H9 (cell line): ENCODE measurements around the gene HMGCS1. TPM values are rescaled to one million over a fixed set of nuclear protein-coding genes. Genes with fewer than 3 reads are reported as not detected.

Experiments
- DNase-seq: peaks from one replicate; pipeline ENCODE4 v3.0.0-alpha.2; 2017
- H2AFZ ChIP-seq: one replicate; pipeline ENCODE4 v1.6.1; 2013; ENCODE audit warnings: mild to moderate bottlenecking, low read length, control low read depth, moderate library complexity
- H2AK5ac ChIP-seq: 2 replicates; pipeline ENCODE4 v1.6.1; 2013; ENCODE audit warnings: low read length, control low read depth, mixed read lengths; ENCODE audit not compliant: insufficient read length
- H2BK120ac ChIP-seq: one replicate; pipeline ENCODE4 v1.6.1; 2013; ENCODE audit warnings: low read depth, mild to moderate bottlenecking, low read length, control low read depth, inconsistent platforms; ENCODE audit not compliant: poor library complexity, severe bottlenecking
- H2BK12ac ChIP-seq: 2 replicates; pipeline ENCODE4 v1.6.1; 2013; ENCODE audit warnings: low read length, control low read depth, mixed read lengths, low read depth; ENCODE audit not compliant: insufficient read length
- H2BK15ac ChIP-seq: 2 replicates; pipeline ENCODE4 v1.6.1; 2013; ENCODE audit warnings: low read depth, low read length, control low read depth
- H2BK20ac ChIP-seq: one replicate; pipeline ENCODE4 v1.6.1; 2013; ENCODE audit warnings: low read depth, mild to moderate bottlenecking, low read length, control low read depth, inconsistent platforms; ENCODE audit not compliant: poor library complexity, severe bottlenecking
- H2BK5ac ChIP-seq: 2 replicates; pipeline ENCODE4 v1.6.1; 2013; ENCODE audit warnings: low read length, control low read depth, mixed read lengths; ENCODE audit not compliant: insufficient read length
- H3K14ac ChIP-seq: 2 replicates; pipeline ENCODE4 v1.6.1; 2013; ENCODE audit warnings: low read length, control low read depth; ENCODE audit not compliant: insufficient read depth
- H3K18ac ChIP-seq: 2 replicates; pipeline ENCODE4 v1.6.1; 2013; ENCODE audit warnings: low read depth, mild to moderate bottlenecking, mixed read lengths, low read length, control low read depth; ENCODE audit not compliant: insufficient read length
- H3K23ac ChIP-seq: 2 replicates; pipeline ENCODE4 v1.6.1; 2013; ENCODE audit warnings: low read length, control low read depth, mixed read lengths, low read depth; ENCODE audit not compliant: insufficient read length
- H3K23me2 ChIP-seq: 2 replicates; pipeline ENCODE4 v1.6.1; 2013; ENCODE audit warnings: low read depth, mild to moderate bottlenecking, mixed read lengths, low read length, control low read depth; ENCODE audit not compliant: insufficient read length, poor library complexity, severe bottlenecking
- H3K27ac ChIP-seq: 2 replicates; pipeline ENCODE4 v1.5.1; 2013; ENCODE audit warnings: low read length, control low read depth, mixed read lengths, low read depth; ENCODE audit not compliant: insufficient read length
- H3K27me3 ChIP-seq: 2 replicates; pipeline ENCODE4 v1.6.1; 2013; ENCODE audit warnings: low read length, control low read depth, inconsistent platforms; ENCODE audit not compliant: insufficient read depth
- H3K4ac ChIP-seq: 2 replicates; pipeline ENCODE4 v1.6.1; 2013; ENCODE audit warnings: low read depth, mild to moderate bottlenecking, control low read depth, inconsistent platforms, low read length, moderate library complexity
- H3K4me1 ChIP-seq: 2 replicates; pipeline ENCODE4 v1.6.1; 2013; ENCODE audit warnings: low read length, control low read depth, inconsistent platforms; ENCODE audit not compliant: insufficient read depth
- H3K4me2 ChIP-seq: 2 replicates; pipeline ENCODE4 v1.6.1; 2013; ENCODE audit warnings: low read length, control low read depth, mixed read lengths; ENCODE audit not compliant: insufficient read length, insufficient read depth
- H3K56ac ChIP-seq: 2 replicates; pipeline ENCODE4 v1.6.1; 2013; ENCODE audit warnings: low read depth, mild to moderate bottlenecking, mixed read lengths, low read length, control low read depth; ENCODE audit not compliant: insufficient read length
- H3K79me1 ChIP-seq: 2 replicates; pipeline ENCODE4 v1.6.1; 2013; ENCODE audit warnings: low read depth, mild to moderate bottlenecking, moderate library complexity, low read length, control low read depth, inconsistent platforms; ENCODE audit not compliant: insufficient read depth, poor library complexity, severe bottlenecking
- H3K79me2 ChIP-seq: 2 replicates; pipeline ENCODE4 v1.6.1; 2013; ENCODE audit warnings: low read length, control low read depth, inconsistent platforms; ENCODE audit not compliant: insufficient read depth
- H3K9ac ChIP-seq: 2 replicates; pipeline ENCODE4 v1.6.1; 2013; ENCODE audit warnings: low read length, control low read depth, mixed read lengths; ENCODE audit not compliant: insufficient read length; ENCODE audit errors: extremely low read depth
- H3K9me3 ChIP-seq: one replicate; pipeline ENCODE4 v1.6.1; 2013; ENCODE audit warnings: low read depth, low read length, inconsistent platforms; ENCODE audit not compliant: control insufficient read depth
- H3T11ph ChIP-seq: one replicate; pipeline ENCODE4 v1.6.1; 2013; ENCODE audit warnings: mild to moderate bottlenecking, low read length, control low read depth, inconsistent platforms
- H4K20me1 ChIP-seq: one replicate; pipeline ENCODE4 v1.6.1; 2013; ENCODE audit not compliant: control insufficient read depth, insufficient read length, insufficient read depth
- H4K5ac ChIP-seq: 2 replicates; pipeline ENCODE4 v1.6.1; 2013; ENCODE audit warnings: low read depth, mild to moderate bottlenecking, mixed read lengths, low read length, control low read depth; ENCODE audit not compliant: insufficient read length
- H4K8ac ChIP-seq: replicated peaks from 2 replicates; pipeline ENCODE4 v1.6.1; 2013; ENCODE audit warnings: low read length, control low read depth, mixed read lengths, low read depth; ENCODE audit not compliant: insufficient read length
- H4K91ac ChIP-seq: 2 replicates; pipeline ENCODE4 v1.6.1; 2013; ENCODE audit warnings: low read depth, mild to moderate bottlenecking, moderate library complexity, mixed read lengths, low read length, control low read depth; ENCODE audit not compliant: insufficient read length
- H3K27ac Mint-ChIP-seq, 3 experiments: 2 replicates in 2 of 3; 3 replicates in 1 of 3; pipeline ENCODE4 v1.8.0; 2020 to 2021; ENCODE audit warnings: mixed read lengths in 3 of 3, mild to moderate bottlenecking in 1 of 3, moderate library complexity in 1 of 3
- H3K27me3 Mint-ChIP-seq: 2 replicates; pipeline ENCODE4 v1.8.0; 2021; ENCODE audit warnings: low read depth, mild to moderate bottlenecking, moderate library complexity, mixed read lengths
- H3K36me3 Mint-ChIP-seq, 3 experiments: 2 replicates in 2 of 3; 3 replicates in 1 of 3; pipeline ENCODE4 v1.8.0; 2020 to 2021; ENCODE audit warnings: low read depth in 3 of 3, mixed read lengths in 3 of 3; ENCODE audit not compliant: insufficient read depth in 1 of 3
- H3K4me1 Mint-ChIP-seq, 2 experiments: 2 replicates each; pipeline ENCODE4 v1.8.0; 2020; ENCODE audit warnings: mixed read lengths in 2 of 2
- H3K4me3 Mint-ChIP-seq, 2 experiments: 2 replicates in 1 of 2; 3 replicates in 1 of 2; pipeline ENCODE4 v1.8.0; 2020 to 2021; ENCODE audit warnings: mild to moderate bottlenecking in 2 of 2, mixed read lengths in 2 of 2, moderate library complexity in 1 of 2
- H3K9me3 Mint-ChIP-seq, 2 experiments: 2 replicates in 1 of 2; 3 replicates in 1 of 2; pipeline ENCODE4 v1.8.0; 2020; ENCODE audit warnings: mild to moderate bottlenecking in 2 of 2, mixed read lengths in 2 of 2, moderate library complexity in 1 of 2
- CTCF ChIP-seq: fragments of 200-600 bp; sonication (generic); conservative IDR thresholded peaks from 3 replicates; pipeline ENCODE4 v1.8.0; 2021; ENCODE audit warnings: antibody characterized with exemption, mild to moderate bottlenecking
- WGBS: extraction: QIAGEN DNeasy Blood & Tissue Kit; methylation state at CpG from one replicate; pipeline ENCODE4 v1.1.7; 2013; ENCODE audit warnings: missing lambda C conversion rate, low lambda C conversion rate, mixed read lengths; ENCODE audit not compliant: insufficient read length; ENCODE audit errors: extremely low coverage; 5-methylcytosine and 5-hydroxymethylcytosine counted together
- total RNA-seq: library from RNA; stranded (reverse); gene quantifications from 2 replicates; pipeline ENCODE4 v1.2.1, GENCODE V29; 2021

The HMGCS1 gene
- total RNA-seq, 1 experiment from 2014 or later, result 147 TPM

GRCh38 chr5:43352915-43353314, 39.7 kb upstream of the HMGCS1 start:
- H3T11ph ChIP-seq, result no peak overlapping the region
- H3K9ac ChIP-seq, result no peak overlapping the region
- H3K9me3 Mint-ChIP-seq, result no peaks in the 10 kb centered on the region; a peak in 2 of 5 replicates
- no peak overlapping the region for H2AK5ac ChIP-seq
- H4K5ac ChIP-seq, result no peak overlapping the region
- no peak overlapping the region for H3K23ac ChIP-seq
- no peak overlapping the region for H3K4me2 ChIP-seq
- H3K27me3 ChIP-seq, result no peaks in the 10 kb centered on the region
- H4K20me1 ChIP-seq, result no peaks in the 10 kb centered on the region
- no peak overlapping the region for H3K56ac ChIP-seq
- H2AFZ ChIP-seq, result no peak overlapping the region
- no peaks in the 10 kb centered on the region for H3K4me1 Mint-ChIP-seq
- H3K27ac ChIP-seq, result no peak overlapping the region
- DNase-seq, result no peak
- H3K36me3 Mint-ChIP-seq, result no peaks in the 10 kb centered on the region
- H3K79me1 ChIP-seq, result no peaks in the 10 kb centered on the region
- H2BK120ac ChIP-seq, result no peak overlapping the region
- no peaks in the 10 kb centered on the region for H3K79me2 ChIP-seq
- no CpG with 5 or more reads among the region's 2 CpGs for WGBS
- H4K91ac ChIP-seq, result no peak overlapping the region
- no peak overlapping the region for H2BK15ac ChIP-seq
- H3K4me1 ChIP-seq, result no peaks in the 10 kb centered on the region
- no peak for TF ChIP-seq CTCF
- H3K14ac ChIP-seq, result no peak overlapping the region
- peaks cover 5% of the 10 kb centered on the region; the same call in 1 of the 2 replicates for H3K27me3 Mint-ChIP-seq
- no peaks in the 10 kb centered on the region for H3K9me3 ChIP-seq
- H2BK5ac ChIP-seq, result no peak overlapping the region
- H3K4ac ChIP-seq, result no peak overlapping the region
- H2BK20ac ChIP-seq, result no peak overlapping the region
- H2BK12ac ChIP-seq, result no peak overlapping the region
- H3K4me3 Mint-ChIP-seq, result no peak overlapping the region
- no peak overlapping the region for H3K27ac Mint-ChIP-seq
- no peak overlapping the region for H4K8ac ChIP-seq
- no peaks in the 10 kb centered on the region for H3K23me2 ChIP-seq
- H3K18ac ChIP-seq, result no peak overlapping the region
